Glomerular endothelial cell (primary cell): Measurements from ENCODE around the gene FRYL. TPM values are rescaled to one million over a fixed set of nuclear protein-coding genes. Genes with fewer than 3 reads are reported as not detected.

Experiments
- DNase-seq: peaks from one replicate; pipeline ENCODE4 v3.0.0-alpha.2; 2011; ENCODE audit warnings: low read depth, low spot score; ENCODE audit errors: extremely low read depth
- total RNA-seq: library from RNA; depleted of rRNA; stranded (reverse); fragments of >200 nt; gene quantifications from 2 replicates; pipeline ENCODE4 v1.2.3, GENCODE V29; 2015

FRYL gene
- total RNA-seq, 1 donor from 2014 or later = 72.9 TPM

GRCh38 chr4:48634688-48635308, 145.3 kb downstream of the FRYL start:
- no peak for DNase-seq

GRCh38 chr4:48633657-48634056, 146.4 kb downstream of the FRYL start:
- no peak for DNase-seq

GRCh38 chr4:48629458-48629857, 150.6 kb downstream of the FRYL start:
- DNase-seq = no peak

GRCh38 chr4:48623182-48623780, 156.8 kb downstream of the FRYL start:
- no peak for DNase-seq

- DNase-seq = no peak
Measured at GRCh38 chr4:48620831-48621230, 159.2 kb downstream of the FRYL start.

- DNase-seq = no peak
Measured at GRCh38 chr4:48620093-48620492, 160.0 kb downstream of the FRYL start.

GRCh38 chr4:48604527-48604926, 175.6 kb downstream of the FRYL start:
- no peak for DNase-seq

GRCh38 chr4:48604041-48604440, 176.0 kb downstream of the FRYL start:
- no peak for DNase-seq

- DNase-seq = no peak
Measured at GRCh38 chr4:48603366-48604003, 176.6 kb downstream of the FRYL start.

GRCh38 chr4:48602763-48603162, 177.3 kb downstream of the FRYL start:
- DNase-seq = no peak

- no peak for DNase-seq
Measured at GRCh38 chr4:48602222-48602621, 177.9 kb downstream of the FRYL start.

- DNase-seq = no peak
Measured at GRCh38 chr4:48596336-48596735, 183.7 kb downstream of the FRYL start.

GRCh38 chr4:48594180-48594579, 185.9 kb downstream of the FRYL start:
- DNase-seq = peak; percentile 44

- DNase-seq = no peak
Measured at GRCh38 chr4:48591372-48591771, 188.7 kb downstream of the FRYL start.

GRCh38 chr4:48590884-48591283, 189.2 kb downstream of the FRYL start:
- no peak for DNase-seq

- no peak for DNase-seq
Measured at GRCh38 chr4:48589098-48589445, 191.0 kb downstream of the FRYL start.

GRCh38 chr4:48588230-48589097, 191.6 kb downstream of the FRYL start:
- DNase-seq = no peak

GRCh38 chr4:48585401-48585800, 194.7 kb downstream of the FRYL start:
- no peak for DNase-seq

GRCh38 chr4:48578132-48578968, 201.7 kb downstream of the FRYL start:
- DNase-seq = peak; percentile 51

GRCh38 chr4:48575964-48576363, 204.1 kb downstream of the FRYL start:
- no peak for DNase-seq

- DNase-seq = no peak
Measured at GRCh38 chr4:48571471-48571870, 208.6 kb downstream of the FRYL start.
